GM23248 (cell line): ENCODE results near the gene CPHXL2. TPM values are rescaled to one million over a fixed set of nuclear protein-coding genes. Genes with fewer than 3 reads are reported as not detected.

Experiments used
- DNase-seq: peaks from one replicate; pipeline ENCODE4 v3.0.0-alpha.2; 2015
- H2AFZ ChIP-seq: fragments of 200-600 bp; sonication (generic); 2 replicates; pipeline ENCODE4 v1.6.1; 2016; ENCODE audit warnings: antibody characterized with exemption
- H3F3A ChIP-seq: fragments of 200-600 bp; sonication (generic); 2 replicates; pipeline ENCODE4 v1.6.1; 2016; ENCODE audit warnings: mild to moderate bottlenecking, antibody characterized with exemption, mixed run types; ENCODE audit not compliant: insufficient read depth
- H3K27ac ChIP-seq: fragments of 200-600 bp; sonication (generic); 2 replicates; pipeline ENCODE4 v1.5.1; 2016; ENCODE audit warnings: mild to moderate bottlenecking
- H3K27me3 ChIP-seq: fragments of 200-600 bp; sonication (generic); replicated peaks from 2 replicates; pipeline ENCODE4 v1.6.1; 2016; ENCODE audit warnings: mild to moderate bottlenecking; ENCODE audit not compliant: insufficient read depth
- H3K36me3 ChIP-seq: fragments of 200-600 bp; sonication (generic); 2 replicates; pipeline ENCODE4 v1.6.1; 2016; ENCODE audit warnings: low read depth, mild to moderate bottlenecking
- H3K4me1 ChIP-seq: fragments of 200-600 bp; sonication (generic); 2 replicates; pipeline ENCODE4 v1.6.1; 2016; ENCODE audit warnings: mild to moderate bottlenecking; ENCODE audit not compliant: insufficient read depth
- H3K4me2 ChIP-seq: fragments of 200-600 bp; sonication (generic); one replicate; pipeline ENCODE4 v1.6.1; 2016; ENCODE audit warnings: mild to moderate bottlenecking; ENCODE audit not compliant: unreplicated experiment
- H3K4me3 ChIP-seq: fragments of 200-600 bp; sonication (generic); 2 replicates; pipeline ENCODE4 v1.5.1; 2016; ENCODE audit warnings: mild to moderate bottlenecking
- H3K79me2 ChIP-seq: fragments of 200-600 bp; sonication (generic); 2 replicates; pipeline ENCODE4 v1.6.1; 2016; ENCODE audit warnings: mild to moderate bottlenecking; ENCODE audit not compliant: insufficient read depth
- H3K9ac ChIP-seq: fragments of 200-600 bp; sonication (generic); 2 replicates; pipeline ENCODE4 v1.6.1; 2016; ENCODE audit warnings: mild to moderate bottlenecking
- H3K9me2 ChIP-seq: fragments of 200-600 bp; sonication (generic); 2 replicates; pipeline ENCODE4 v1.6.1; 2016; ENCODE audit warnings: mixed run types, mild to moderate bottlenecking, moderate library complexity; ENCODE audit not compliant: insufficient read depth
- H3K9me3 ChIP-seq: fragments of 200-600 bp; sonication (generic); one replicate; pipeline ENCODE4 v1.6.1; 2017; ENCODE audit warnings: low read depth
- H4K20me1 ChIP-seq: fragments of 200-600 bp; sonication (generic); 2 replicates; pipeline ENCODE4 v1.6.0; 2016; ENCODE audit not compliant: insufficient read depth
- EZH2 ChIP-seq: fragments of 200-600 bp; sonication (generic); IDR thresholded peaks from 2 replicates; pipeline ENCODE4 v1.6.1; 2018; ENCODE audit warnings: antibody characterized with exemption, mild to moderate bottlenecking; ENCODE audit not compliant: insufficient read depth, poor library complexity, severe bottlenecking
- EZH2phosphoT487 ChIP-seq: fragments of 200-600 bp; sonication (generic); IDR thresholded peaks from 2 replicates; pipeline ENCODE4 v1.6.1; 2018; ENCODE audit warnings: antibody characterized with exemption, moderate library complexity, mild to moderate bottlenecking, low read depth; ENCODE audit not compliant: insufficient read depth
- WGBS, 2 experiments: methylation state at CpG; one replicate each; pipeline ENCODE4 v1.1.6; 2015 to 2017; ENCODE audit warnings: low lambda C conversion rate in 2 of 2, low coverage in 1 of 2; ENCODE audit errors: missing lambda C conversion rate in 2 of 2; 5-methylcytosine and 5-hydroxymethylcytosine counted together
- in situ Hi-C: fragments of 300-500 bp; cut with MboI; formaldehyde crosslinking; loops from 2 replicates; pipeline ENCODE4 v1.15.0; 2020
- polyA plus RNA-seq: library from polyadenylated mRNA; unstranded; fragments of >200 nt; fragmentation: Nextera tagmentation; extraction: Ambion mirVana; gene quantifications from 2 replicates; pipeline ENCODE4 v1.2.1, GENCODE V29; 2016
- total RNA-seq: library from RNA; depleted of rRNA; stranded (reverse); fragments of >200 nt; shearing (Covaris generic); gene quantifications from 2 replicates; pipeline ENCODE4 v1.2.3, GENCODE V29; 2014

CPHXL2 gene
- total and polyA plus RNA-seq, 2 experiments from 2014 or later = 0.15 TPM; not detected in 1

DNA sequence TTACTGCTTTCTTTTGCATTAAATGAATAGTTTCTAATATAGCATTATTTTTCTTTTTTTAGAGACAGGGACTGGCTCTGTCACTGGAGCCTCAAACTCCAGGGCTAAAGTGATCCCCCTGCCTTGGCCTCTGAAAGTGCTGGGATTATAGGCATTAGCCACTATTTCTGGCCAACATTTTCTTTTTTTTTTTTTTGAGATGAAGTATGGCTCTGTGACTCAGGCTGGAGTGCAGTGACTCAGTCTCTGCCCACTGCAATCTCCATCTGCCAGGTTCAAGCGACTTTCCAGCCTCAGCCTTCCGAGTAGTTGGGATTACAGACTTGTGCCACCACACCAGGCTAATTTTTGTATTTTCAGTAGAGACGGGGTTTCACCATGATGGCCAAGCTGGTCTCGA lies 26.5 kb upstream of the CPHXL2 start:
- WGBS, 2 experiments = 54 to 61% methylated on average over 4 of the region's 4 CpGs
- TF ChIP-seq EZH2phosphoT487 (no peak), EZH2 (no peak)
- in situ Hi-C loops = no loop called here
- Histone ChIP-seq H3K9me2 (no peaks in the 10 kb centered on the region), H3K9me3 (no peaks in the 10 kb centered on the region), H4K20me1 (no peaks in the 10 kb centered on the region), H3K27ac (no peak overlapping the region), H3K36me3 (no peaks in the 10 kb centered on the region), H3K27me3 (0 out of 2 replicates have a peak, but pooled peaks cover 9% of the 10 kb centered on the region), H3K4me1 (no peaks in the 10 kb centered on the region), H3F3A (no peaks in the 10 kb centered on the region), H3K4me2 (no peak overlapping the region), H2AFZ (no peak overlapping the region), H3K9ac (no peak overlapping the region), H3K4me3 (no peak overlapping the region), H3K79me2 (no peaks in the 10 kb centered on the region)
- peak; percentile 59 for DNase-seq

DNA sequence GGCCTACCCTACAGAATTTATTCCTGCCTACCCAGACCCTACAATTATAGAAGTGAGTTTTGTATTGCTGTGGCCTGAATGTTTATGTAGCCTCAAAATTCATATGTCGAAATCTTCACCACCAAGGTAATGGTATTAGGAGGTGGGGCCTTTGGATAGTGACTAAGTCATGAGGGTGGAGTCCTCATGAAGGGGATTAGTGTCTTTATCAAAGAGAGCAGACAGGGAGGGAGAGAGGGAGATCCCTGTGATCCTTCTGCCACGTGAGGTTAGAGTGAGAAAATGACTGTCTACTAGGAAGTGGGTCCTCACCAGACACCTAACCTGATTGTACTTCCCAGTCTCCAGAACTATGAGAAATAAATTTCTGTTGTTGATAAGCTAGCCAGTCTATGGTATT lies 25.4 kb upstream of the CPHXL2 start:
- TF ChIP-seq EZH2phosphoT487 (no peak), EZH2 (no peak)
- H3F3A ChIP-seq = no peaks in the 10 kb centered on the region
- H3K79me2 ChIP-seq = no peaks in the 10 kb centered on the region
- no peak overlapping the region for H2AFZ ChIP-seq
- no peaks in the 10 kb centered on the region for H4K20me1 ChIP-seq
- no peak overlapping the region for H3K4me3 ChIP-seq
- in situ Hi-C loops = no loop called here
- 39 to 45% methylated on average over 2 of the region's 2 CpGs for WGBS, 2 experiments
- no peak overlapping the region for H3K9ac ChIP-seq
- no peaks in the 10 kb centered on the region for H3K9me2 ChIP-seq
- H3K4me2 ChIP-seq = no peak overlapping the region
- no peak overlapping the region for H3K27ac ChIP-seq
- no peaks in the 10 kb centered on the region for H3K4me1 ChIP-seq
- DNase-seq = peak; percentile 7
- 0 out of 2 replicates have a peak, but pooled peaks cover 9% of the 10 kb centered on the region for H3K27me3 ChIP-seq
- no peaks in the 10 kb centered on the region for H3K36me3 ChIP-seq
- no peaks in the 10 kb centered on the region for H3K9me3 ChIP-seq

DNA sequence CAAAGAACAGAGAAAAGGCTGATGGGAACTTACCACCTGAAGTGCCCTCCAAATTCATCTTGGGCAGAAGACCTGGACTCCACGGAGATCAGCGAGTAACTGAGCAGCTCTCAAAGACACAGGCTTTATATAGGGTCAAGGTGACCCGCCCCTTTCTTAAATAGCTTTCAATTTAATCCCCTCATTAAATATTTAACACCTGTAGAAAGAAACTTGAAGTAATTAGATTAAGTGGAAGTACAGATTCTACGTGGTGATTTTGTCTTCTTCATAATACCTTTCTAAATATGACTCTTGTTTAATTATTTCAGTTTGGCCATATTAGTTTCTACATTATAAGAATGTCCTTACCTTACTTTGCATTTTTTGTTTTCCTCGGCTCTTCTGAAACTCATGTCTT lies 24.6 kb upstream of the CPHXL2 start, which contains the start of gene DUXB:
DUXB (minus strand) TSS at position 101 of the 400 bp plus-strand sequence; CDS start at position 58, 43 bp downstream.
- Histone ChIP-seq H3K27me3 (0 out of 2 replicates have a peak, but pooled peaks cover 4% of the 10 kb centered on the region), H3K79me2 (no peaks in the 10 kb centered on the region), H3K36me3 (no peaks in the 10 kb centered on the region), H3K9me3 (no peaks in the 10 kb centered on the region), H3K9me2 (no peaks in the 10 kb centered on the region), H3K4me2 (no peak within 1 kb of the TSS), H3K27ac (no peak within 1 kb of the TSS), H3K4me3 (no peak within 1 kb of the TSS), H3F3A (no peaks in the 10 kb centered on the region), H3K4me1 (no peaks in the 10 kb centered on the region), H2AFZ (no peak within 1 kb of the TSS), H3K9ac (no peak within 1 kb of the TSS), H4K20me1 (no peaks in the 10 kb centered on the region)
- in situ Hi-C loops = no loop called here
- TF ChIP-seq EZH2 (no peak), EZH2phosphoT487 (no peak)
- no peak for DNase-seq
- WGBS, 2 experiments = 64 to 69% methylated on average over 5 of the region's 5 CpGs

DNA sequence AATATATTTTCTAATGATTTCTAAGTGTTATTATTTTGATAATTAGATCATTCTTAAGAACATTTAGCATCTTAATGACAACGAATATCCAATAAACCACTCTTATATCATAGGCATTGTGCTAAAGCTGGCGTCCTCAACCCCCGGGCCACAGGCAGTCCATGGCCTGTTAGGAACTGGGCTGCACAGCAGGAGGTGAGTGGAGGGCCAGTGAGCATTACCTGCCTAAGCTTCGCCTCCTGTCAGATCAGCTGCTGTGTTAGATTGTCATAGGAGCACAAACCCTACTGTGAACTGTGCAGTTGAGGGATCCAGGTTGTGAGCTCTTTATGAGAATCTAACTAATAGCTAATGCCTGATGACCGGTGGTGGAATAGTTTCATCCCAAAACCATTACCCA lies 20.8 kb upstream of the CPHXL2 start:
- WGBS, 2 experiments = 74 to 76% methylated on average over 5 of the region's 5 CpGs
- no peak for DNase-seq

DNA sequence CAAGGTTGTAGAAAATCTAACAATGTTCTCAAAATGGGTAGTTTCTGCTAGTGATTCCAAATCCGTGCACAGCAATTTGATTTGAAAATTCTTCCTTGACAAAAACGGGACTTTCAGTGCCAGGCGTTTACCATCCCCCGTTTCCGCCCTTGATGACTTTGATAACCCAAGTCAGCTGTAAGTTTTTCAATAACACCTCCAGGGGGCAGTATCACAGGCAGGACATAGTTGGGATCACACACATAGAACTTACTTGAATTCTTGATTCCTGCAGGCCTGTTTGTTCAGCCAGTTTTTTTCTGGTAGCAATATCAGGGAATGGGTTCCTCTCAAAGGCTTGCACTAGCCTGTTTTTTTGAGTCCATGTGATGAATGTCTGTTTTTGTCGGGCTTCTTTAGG lies 18.9 kb upstream of the CPHXL2 start:
- no peaks in the 10 kb centered on the region for H3K9me3 ChIP-seq
- no peaks in the 10 kb centered on the region for H4K20me1 ChIP-seq
- H3K4me3 ChIP-seq = no peak overlapping the region
- no peaks in the 10 kb centered on the region for H3K79me2 ChIP-seq
- 71 to 72% methylated on average over 6 of the region's 6 CpGs for WGBS, 2 experiments
- no peak overlapping the region for H2AFZ ChIP-seq
- no peak overlapping the region for H3K27ac ChIP-seq
- H3K36me3 ChIP-seq = no peaks in the 10 kb centered on the region
- DNase-seq = no peak
- H3F3A ChIP-seq = no peaks in the 10 kb centered on the region
- H3K4me2 ChIP-seq = no peak overlapping the region
- no peak for TF ChIP-seq EZH2phosphoT487
- no peak for TF ChIP-seq EZH2
- in situ Hi-C loops = no loop called here
- no peak overlapping the region for H3K9ac ChIP-seq
- no peaks in the 10 kb centered on the region for H3K4me1 ChIP-seq
- no peaks in the 10 kb centered on the region for H3K9me2 ChIP-seq
- no peaks in the 10 kb centered on the region for H3K27me3 ChIP-seq

More for the DNA sequence above, 20.8 kb upstream of the CPHXL2 start:
- in situ Hi-C loops = no loop called here
- Histone ChIP-seq H4K20me1 (no peaks in the 10 kb centered on the region), H3K36me3 (no peaks in the 10 kb centered on the region), H3K9ac (no peak overlapping the region), H2AFZ (no peak overlapping the region), H3K9me2 (no peaks in the 10 kb centered on the region), H3K79me2 (no peaks in the 10 kb centered on the region), H3K4me2 (no peak overlapping the region), H3F3A (no peaks in the 10 kb centered on the region), H3K9me3 (no peaks in the 10 kb centered on the region), H3K27ac (no peak overlapping the region), H3K27me3 (no peaks in the 10 kb centered on the region), H3K4me3 (no peak overlapping the region), H3K4me1 (no peaks in the 10 kb centered on the region)
- TF ChIP-seq EZH2phosphoT487 = no peak
- TF ChIP-seq EZH2 = no peak
